ENCODE measurements around the gene NUDCD3.

DNA sequence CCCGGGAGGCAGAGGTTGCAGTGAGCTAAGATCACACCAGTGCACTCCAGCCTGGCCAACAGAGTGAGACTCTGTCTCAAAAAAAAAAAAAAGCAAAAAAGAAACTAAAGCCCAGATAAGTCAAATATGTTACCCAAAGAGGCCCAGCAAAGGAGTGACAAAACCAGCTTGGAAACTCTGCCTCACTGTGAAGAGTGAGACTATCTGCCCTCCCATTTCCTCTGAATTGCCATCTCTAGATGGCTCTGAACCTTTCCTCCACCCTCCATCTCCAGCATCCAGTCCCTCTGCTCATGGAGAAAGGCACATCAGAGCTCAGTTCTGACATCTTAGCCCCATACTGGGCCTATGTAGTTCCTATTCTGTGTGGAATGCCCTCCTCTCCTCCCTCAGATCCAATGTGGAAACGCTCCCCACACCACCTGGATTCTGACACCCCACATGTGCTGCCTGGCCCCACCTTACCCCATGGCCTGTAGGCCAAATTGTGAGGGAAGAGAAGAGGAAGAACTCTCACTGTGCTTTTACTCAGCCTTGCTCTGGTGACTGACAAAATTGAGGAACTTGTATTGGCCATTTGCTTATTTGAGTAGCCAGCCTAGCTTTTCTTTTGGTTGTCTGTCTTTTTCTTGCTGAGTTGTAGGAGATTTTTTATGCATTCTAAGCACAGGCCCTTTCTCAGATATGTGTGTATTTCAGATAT lies 18.0 kb upstream of the NUDCD3 start:
- TF ChIP-seq, protein P1, sequence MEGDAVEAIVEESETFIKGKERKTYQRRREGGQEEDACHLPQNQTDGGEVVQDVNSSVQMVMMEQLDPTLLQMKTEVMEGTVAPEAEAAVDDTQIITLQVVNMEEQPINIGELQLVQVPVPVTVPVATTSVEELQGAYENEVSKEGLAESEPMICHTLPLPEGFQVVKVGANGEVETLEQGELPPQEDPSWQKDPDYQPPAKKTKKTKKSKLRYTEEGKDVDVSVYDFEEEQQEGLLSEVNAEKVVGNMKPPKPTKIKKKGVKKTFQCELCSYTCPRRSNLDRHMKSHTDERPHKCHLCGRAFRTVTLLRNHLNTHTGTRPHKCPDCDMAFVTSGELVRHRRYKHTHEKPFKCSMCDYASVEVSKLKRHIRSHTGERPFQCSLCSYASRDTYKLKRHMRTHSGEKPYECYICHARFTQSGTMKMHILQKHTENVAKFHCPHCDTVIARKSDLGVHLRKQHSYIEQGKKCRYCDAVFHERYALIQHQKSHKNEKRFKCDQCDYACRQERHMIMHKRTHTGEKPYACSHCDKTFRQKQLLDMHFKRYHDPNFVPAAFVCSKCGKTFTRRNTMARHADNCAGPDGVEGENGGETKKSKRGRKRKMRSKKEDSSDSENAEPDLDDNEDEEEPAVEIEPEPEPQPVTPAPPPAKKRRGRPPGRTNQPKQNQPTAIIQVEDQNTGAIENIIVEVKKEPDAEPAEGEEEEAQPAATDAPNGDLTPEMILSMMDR (IDR thresholded peaks at IDR 0.05 in 8 of 11, conservative IDR thresholded peaks at IDR 0.05 in 3 of 11): no peak
- TF ChIP-seq POLR2AphosphoS5 (IDR thresholded peaks at IDR 0.05): no peak
